ENCODE data around the gene GNB4. TPM values are rescaled to one million over a fixed set of nuclear protein-coding genes. Genes with fewer than 3 reads are reported as not detected.

Gene GNB4
- total RNA-seq (2021) (33.8 to 38.2 TPM (median 36.7 TPM) in 3 replicates), Bru-seq, nascent RNA (percentile 72 among the genes with signal in this experiment)
- long read RNA-seq, experiment 1, full-length matches to known transcripts = 25 of 65 reads
- long read RNA-seq, experiment 1, partial matches to known transcripts = 5 of 65 reads
- long read RNA-seq, experiment 1, other reads (novel, unspliced or antisense) = 35 of 65 reads
- long read RNA-seq, experiment 2, full-length matches to known transcripts = 5 of 66 reads
- long read RNA-seq, experiment 2, partial matches to known transcripts = 4 of 66 reads
- long read RNA-seq, experiment 2, other reads (novel, unspliced or antisense) = 57 of 66 reads
- long read RNA-seq, experiment 3, full-length matches to known transcripts = 8 of 12 reads
- long read RNA-seq, experiment 3, partial matches to known transcripts = 0 of 12 reads
- long read RNA-seq, experiment 3, other reads (novel, unspliced or antisense) = 4 of 12 reads

DNA sequence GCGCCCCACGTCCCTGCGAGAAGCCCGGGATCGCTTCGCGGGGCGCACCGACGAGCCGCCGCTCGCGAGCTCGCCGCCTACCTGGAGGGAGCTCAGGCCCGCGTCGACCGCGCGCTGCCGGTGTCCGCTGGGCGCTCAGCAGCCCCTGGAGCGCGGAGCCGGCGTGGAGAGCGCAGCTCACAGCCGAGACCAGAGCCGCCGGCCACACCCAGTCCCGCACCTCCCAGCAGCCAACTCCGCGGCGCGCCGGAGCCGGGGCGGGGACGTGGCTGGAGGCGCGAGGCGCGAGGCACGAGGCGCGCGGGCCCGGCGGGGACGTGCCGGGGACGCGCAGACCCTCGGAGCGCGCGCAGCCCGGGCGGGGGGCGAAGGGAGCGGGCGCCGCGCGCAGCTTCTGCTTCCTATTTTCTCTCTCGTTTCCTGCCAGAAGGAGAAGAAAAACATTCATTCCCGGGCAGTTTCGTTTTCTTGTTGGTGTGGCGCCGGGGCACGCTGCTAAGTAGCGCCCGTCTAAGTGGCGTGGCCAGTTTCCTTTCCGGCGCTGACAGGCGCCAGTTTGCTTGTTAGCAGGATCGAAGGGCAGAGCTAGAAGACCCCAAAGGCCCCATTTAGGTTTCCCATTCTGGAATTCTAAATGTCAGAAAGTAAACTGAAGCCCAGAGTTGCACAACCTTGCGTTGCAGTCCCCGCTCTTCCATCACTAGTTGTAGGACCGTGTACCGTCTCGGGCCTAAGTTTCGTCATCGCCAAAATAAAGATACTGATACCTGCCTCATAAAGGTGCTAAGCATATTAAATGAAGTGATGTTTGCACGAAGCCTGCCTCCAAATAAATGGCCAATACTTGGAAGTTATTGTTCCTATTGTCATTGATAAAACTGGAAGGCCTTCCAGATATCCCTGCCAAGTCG lies at the start of gene GNB4:
GNB4 (minus strand) TSS at position 206 of the 911 bp plus-strand sequence. CDS start 25,270 bp downstream, outside the sequence.
- ATAC-seq (peak; percentile 82), DNase-seq (ENCODE audit: low spot score) (peak; percentile 78)
- POLR2A ChIA-PET = interaction anchor here (0.6 to 0.7 kb wide), 3 partner anchors 109 to 981 kb away, joined by 4 to 6 read pairs (median 5); partner anchors contain the start of gene ACTL6A
- Mint-ChIP-seq H3K4me3 (peak within 1 kb of the TSS; percentile 85), H3K9me3 (no peaks in the 10 kb centered on the region), H3K4me1 (peaks cover 57% of the 10 kb centered on the region), H3K36me3 (no peaks in the 10 kb centered on the region), H3K27me3 (ENCODE audit: low read depth) (peaks cover 27% of the 10 kb centered on the region), H3K27ac (peak within 1 kb of the TSS; percentile 83)
- CTCF ChIA-PET = no interaction called here
- 0 out of 2 replicates have a peak, but pooled peaks have one; percentile 48 for TF ChIP-seq ZNF232 (CRISPR knock-in tag; IDR thresholded peaks at IDR 0.05)
- TF ChIP-seq FOXK1 (CRISPR knock-in tag; IDR thresholded peaks at IDR 0.05) = peak; percentile 75; the same call in 1 of the 2 replicates
- peak; percentile 58; the same call in 1 of the 2 replicates for TF ChIP-seq MYBL2 (CRISPR knock-in tag; IDR thresholded peaks at IDR 0.05)
- TF ChIP-seq, protein P1, sequence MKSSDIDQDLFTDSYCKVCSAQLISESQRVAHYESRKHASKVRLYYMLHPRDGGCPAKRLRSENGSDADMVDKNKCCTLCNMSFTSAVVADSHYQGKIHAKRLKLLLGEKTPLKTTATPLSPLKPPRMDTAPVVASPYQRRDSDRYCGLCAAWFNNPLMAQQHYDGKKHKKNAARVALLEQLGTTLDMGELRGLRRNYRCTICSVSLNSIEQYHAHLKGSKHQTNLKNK (CRISPR knock-in tag; IDR thresholded peaks at IDR 0.05) = no peak
- TF ChIP-seq FOXP1 (CRISPR knock-in tag; IDR thresholded peaks at IDR 0.05; ENCODE audit: borderline replicate concordance) = peak; percentile 93
- TF ChIP-seq, protein P2, sequence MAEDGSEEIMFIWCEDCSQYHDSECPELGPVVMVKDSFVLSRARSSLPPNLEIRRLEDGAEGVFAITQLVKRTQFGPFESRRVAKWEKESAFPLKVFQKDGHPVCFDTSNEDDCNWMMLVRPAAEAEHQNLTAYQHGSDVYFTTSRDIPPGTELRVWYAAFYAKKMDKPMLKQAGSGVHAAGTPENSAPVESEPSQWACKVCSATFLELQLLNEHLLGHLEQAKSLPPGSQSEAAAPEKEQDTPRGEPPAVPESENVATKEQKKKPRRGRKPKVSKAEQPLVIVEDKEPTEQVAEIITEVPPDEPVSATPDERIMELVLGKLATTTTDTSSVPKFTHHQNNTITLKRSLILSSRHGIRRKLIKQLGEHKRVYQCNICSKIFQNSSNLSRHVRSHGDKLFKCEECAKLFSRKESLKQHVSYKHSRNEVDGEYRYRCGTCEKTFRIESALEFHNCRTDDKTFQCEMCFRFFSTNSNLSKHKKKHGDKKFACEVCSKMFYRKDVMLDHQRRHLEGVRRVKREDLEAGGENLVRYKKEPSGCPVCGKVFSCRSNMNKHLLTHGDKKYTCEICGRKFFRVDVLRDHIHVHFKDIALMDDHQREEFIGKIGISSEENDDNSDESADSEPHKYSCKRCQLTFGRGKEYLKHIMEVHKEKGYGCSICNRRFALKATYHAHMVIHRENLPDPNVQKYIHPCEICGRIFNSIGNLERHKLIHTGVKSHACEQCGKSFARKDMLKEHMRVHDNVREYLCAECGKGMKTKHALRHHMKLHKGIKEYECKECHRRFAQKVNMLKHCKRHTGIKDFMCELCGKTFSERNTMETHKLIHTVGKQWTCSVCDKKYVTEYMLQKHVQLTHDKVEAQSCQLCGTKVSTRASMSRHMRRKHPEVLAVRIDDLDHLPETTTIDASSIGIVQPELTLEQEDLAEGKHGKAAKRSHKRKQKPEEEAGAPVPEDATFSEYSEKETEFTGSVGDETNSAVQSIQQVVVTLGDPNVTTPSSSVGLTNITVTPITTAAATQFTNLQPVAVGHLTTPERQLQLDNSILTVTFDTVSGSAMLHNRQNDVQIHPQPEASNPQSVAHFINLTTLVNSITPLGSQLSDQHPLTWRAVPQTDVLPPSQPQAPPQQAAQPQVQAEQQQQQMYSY (CRISPR knock-in tag; IDR thresholded peaks at IDR 0.05) = peak; percentile 29; the same call in 1 of the 2 replicates
- TF ChIP-seq NR1H2 (CRISPR knock-in tag; IDR thresholded peaks at IDR 0.05) = no peak
- peak; percentile 72; the same call in 1 of the 2 replicates for TF ChIP-seq ATF1 (CRISPR knock-in tag; IDR thresholded peaks at IDR 0.05)
- TF ChIP-seq RORB (CRISPR knock-in tag; IDR thresholded peaks at IDR 0.05) = no peak
- TF ChIP-seq TP53 (CRISPR knock-in tag; IDR thresholded peaks at IDR 0.05) = peak; percentile 58; the same call in 1 of the 2 replicates
- no peak for TF ChIP-seq ZNF423 (CRISPR knock-in tag; IDR thresholded peaks at IDR 0.05)
- TF ChIP-seq, protein P3, sequence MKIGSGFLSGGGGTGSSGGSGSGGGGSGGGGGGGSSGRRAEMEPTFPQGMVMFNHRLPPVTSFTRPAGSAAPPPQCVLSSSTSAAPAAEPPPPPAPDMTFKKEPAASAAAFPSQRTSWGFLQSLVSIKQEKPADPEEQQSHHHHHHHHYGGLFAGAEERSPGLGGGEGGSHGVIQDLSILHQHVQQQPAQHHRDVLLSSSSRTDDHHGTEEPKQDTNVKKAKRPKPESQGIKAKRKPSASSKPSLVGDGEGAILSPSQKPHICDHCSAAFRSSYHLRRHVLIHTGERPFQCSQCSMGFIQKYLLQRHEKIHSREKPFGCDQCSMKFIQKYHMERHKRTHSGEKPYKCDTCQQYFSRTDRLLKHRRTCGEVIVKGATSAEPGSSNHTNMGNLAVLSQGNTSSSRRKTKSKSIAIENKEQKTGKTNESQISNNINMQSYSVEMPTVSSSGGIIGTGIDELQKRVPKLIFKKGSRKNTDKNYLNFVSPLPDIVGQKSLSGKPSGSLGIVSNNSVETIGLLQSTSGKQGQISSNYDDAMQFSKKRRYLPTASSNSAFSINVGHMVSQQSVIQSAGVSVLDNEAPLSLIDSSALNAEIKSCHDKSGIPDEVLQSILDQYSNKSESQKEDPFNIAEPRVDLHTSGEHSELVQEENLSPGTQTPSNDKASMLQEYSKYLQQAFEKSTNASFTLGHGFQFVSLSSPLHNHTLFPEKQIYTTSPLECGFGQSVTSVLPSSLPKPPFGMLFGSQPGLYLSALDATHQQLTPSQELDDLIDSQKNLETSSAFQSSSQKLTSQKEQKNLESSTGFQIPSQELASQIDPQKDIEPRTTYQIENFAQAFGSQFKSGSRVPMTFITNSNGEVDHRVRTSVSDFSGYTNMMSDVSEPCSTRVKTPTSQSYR (CRISPR knock-in tag; IDR thresholded peaks at IDR 0.05) = no peak
- TF ChIP-seq, protein P4, sequence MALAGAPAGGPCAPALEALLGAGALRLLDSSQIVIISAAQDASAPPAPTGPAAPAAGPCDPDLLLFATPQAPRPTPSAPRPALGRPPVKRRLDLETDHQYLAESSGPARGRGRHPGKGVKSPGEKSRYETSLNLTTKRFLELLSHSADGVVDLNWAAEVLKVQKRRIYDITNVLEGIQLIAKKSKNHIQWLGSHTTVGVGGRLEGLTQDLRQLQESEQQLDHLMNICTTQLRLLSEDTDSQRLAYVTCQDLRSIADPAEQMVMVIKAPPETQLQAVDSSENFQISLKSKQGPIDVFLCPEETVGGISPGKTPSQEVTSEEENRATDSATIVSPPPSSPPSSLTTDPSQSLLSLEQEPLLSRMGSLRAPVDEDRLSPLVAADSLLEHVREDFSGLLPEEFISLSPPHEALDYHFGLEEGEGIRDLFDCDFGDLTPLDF (CRISPR knock-in tag; IDR thresholded peaks at IDR 0.05) = no peak
- TF ChIP-seq, protein P5, sequence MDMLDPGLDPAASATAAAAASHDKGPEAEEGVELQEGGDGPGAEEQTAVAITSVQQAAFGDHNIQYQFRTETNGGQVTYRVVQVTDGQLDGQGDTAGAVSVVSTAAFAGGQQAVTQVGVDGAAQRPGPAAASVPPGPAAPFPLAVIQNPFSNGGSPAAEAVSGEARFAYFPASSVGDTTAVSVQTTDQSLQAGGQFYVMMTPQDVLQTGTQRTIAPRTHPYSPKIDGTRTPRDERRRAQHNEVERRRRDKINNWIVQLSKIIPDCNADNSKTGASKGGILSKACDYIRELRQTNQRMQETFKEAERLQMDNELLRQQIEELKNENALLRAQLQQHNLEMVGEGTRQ (CRISPR knock-in tag; IDR thresholded peaks at IDR 0.05) = peak; percentile 3; the same call in 1 of the 2 replicates
- TF ChIP-seq NFE2L1 (CRISPR knock-in tag; IDR thresholded peaks at IDR 0.05) = 0 out of 2 replicates have a peak, but pooled peaks have one; percentile 73
- TF ChIP-seq ZNF263 (CRISPR knock-in tag; IDR thresholded peaks at IDR 0.05; ENCODE audit: low read depth) = peak; percentile 59
- TF ChIP-seq CREM (CRISPR knock-in tag; IDR thresholded peaks at IDR 0.05) = peak; percentile 85; the same call in 1 of the 2 replicates
- 0 out of 2 replicates have a peak, but pooled peaks have one; percentile 7 for TF ChIP-seq NFYB (CRISPR knock-in tag; conservative IDR thresholded peaks at IDR 0.05; ENCODE audit: low read depth)
- TF ChIP-seq, protein P6, sequence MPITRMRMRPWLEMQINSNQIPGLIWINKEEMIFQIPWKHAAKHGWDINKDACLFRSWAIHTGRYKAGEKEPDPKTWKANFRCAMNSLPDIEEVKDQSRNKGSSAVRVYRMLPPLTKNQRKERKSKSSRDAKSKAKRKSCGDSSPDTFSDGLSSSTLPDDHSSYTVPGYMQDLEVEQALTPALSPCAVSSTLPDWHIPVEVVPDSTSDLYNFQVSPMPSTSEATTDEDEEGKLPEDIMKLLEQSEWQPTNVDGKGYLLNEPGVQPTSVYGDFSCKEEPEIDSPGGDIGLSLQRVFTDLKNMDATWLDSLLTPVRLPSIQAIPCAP (CRISPR knock-in tag; IDR thresholded peaks at IDR 0.05) = peak; percentile 55; the same call in 1 of the 2 replicates
- TF ChIP-seq ZNF121 (CRISPR knock-in tag; IDR thresholded peaks at IDR 0.05) = no peak
- TF ChIP-seq, protein P7, sequence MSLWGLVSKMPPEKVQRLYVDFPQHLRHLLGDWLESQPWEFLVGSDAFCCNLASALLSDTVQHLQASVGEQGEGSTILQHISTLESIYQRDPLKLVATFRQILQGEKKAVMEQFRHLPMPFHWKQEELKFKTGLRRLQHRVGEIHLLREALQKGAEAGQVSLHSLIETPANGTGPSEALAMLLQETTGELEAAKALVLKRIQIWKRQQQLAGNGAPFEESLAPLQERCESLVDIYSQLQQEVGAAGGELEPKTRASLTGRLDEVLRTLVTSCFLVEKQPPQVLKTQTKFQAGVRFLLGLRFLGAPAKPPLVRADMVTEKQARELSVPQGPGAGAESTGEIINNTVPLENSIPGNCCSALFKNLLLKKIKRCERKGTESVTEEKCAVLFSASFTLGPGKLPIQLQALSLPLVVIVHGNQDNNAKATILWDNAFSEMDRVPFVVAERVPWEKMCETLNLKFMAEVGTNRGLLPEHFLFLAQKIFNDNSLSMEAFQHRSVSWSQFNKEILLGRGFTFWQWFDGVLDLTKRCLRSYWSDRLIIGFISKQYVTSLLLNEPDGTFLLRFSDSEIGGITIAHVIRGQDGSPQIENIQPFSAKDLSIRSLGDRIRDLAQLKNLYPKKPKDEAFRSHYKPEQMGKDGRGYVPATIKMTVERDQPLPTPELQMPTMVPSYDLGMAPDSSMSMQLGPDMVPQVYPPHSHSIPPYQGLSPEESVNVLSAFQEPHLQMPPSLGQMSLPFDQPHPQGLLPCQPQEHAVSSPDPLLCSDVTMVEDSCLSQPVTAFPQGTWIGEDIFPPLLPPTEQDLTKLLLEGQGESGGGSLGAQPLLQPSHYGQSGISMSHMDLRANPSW (CRISPR knock-in tag; conservative IDR thresholded peaks at IDR 0.05; ENCODE audit: low read depth) = no peak
